Breast epithelium (tissue), 3 donors: ENCODE measurements around the gene SOX8.

Experiments used
- CTCF ChIP-seq, 3 donors: fragments of 450-650 bp; IDR thresholded peaks; one replicate each; pipeline ENCODE4 v1.5.1; 2016 to 2017; ENCODE audit warnings: antibody characterized with exemption in 3 of 3, mild to moderate bottlenecking in 3 of 3, moderate library complexity in 3 of 3
- POLR2A ChIP-seq: fragments of 450-650 bp; IDR thresholded peaks from one replicate; pipeline ENCODE4 v1.6.1; 2016; ENCODE audit warnings: antibody characterized with exemption, mild to moderate bottlenecking, moderate library complexity
- POLR2AphosphoS5 ChIP-seq, 3 donors: sonication (generic); formaldehyde crosslinking; IDR thresholded peaks; one replicate each; pipeline ENCODE4 v1.6.1; 2017; ENCODE audit warnings: antibody characterized with exemption in 3 of 3

- TF ChIP-seq CTCF (IDR thresholded peaks at IDR 0.05): no peak
- TF ChIP-seq POLR2AphosphoS5 (IDR thresholded peaks at IDR 0.05): no peak
- TF ChIP-seq POLR2A: no peak
Observed at GRCh38 chr16:938136-938535, 43.4 kb upstream of the SOX8 start.
